GM19043 (cell line): ENCODE measurements around the gene MARF1.

Source experiments
- ATAC-seq: cut with Tn5 transposase; IDR thresholded peaks from one replicate; pipeline ENCODE4 v1.9.1; 2021; ENCODE audit warnings: low read depth; ENCODE audit not compliant: unreplicated experiment

Gene MARF1

GRCh38 chr16:15604460-15605440 lies 38.2 kb downstream of the MARF1 start:
- ATAC-seq = no peak

DNA sequence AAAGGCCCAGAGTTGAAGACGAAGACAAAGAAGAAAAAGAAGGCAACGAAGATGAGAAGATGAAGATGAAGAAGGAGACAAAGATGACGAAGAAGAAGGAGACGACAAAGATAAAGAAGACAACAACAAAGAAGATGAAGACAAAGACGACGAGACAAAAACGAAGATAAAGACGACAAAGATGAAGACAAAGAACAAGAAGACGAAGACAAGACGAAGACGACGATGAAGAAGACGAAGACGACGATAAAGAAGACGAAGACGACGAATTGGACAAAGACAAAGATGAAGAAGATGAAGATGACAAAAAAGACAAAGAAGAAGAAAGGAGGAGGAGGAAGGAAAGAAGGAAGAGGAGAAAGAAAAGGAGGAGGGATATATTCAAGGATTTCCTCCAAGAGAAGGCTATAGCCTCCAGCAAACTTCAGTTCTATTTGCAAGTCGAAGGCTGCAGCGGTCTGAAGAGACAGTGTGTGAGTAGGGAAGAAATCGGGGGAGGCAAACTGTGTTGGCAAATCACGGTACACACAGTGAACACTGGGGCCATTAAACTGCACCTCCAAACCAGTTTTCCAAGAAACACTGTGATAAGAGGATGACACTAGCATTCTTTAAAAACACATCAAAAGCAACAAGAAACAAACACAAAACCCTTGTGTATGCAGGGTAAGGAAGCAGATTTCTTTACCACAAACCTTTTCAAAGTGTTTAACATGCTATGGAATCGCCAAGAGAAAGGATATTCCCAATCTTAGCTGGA lies 40.5 kb downstream of the MARF1 start:
- ATAC-seq = no peak

DNA sequence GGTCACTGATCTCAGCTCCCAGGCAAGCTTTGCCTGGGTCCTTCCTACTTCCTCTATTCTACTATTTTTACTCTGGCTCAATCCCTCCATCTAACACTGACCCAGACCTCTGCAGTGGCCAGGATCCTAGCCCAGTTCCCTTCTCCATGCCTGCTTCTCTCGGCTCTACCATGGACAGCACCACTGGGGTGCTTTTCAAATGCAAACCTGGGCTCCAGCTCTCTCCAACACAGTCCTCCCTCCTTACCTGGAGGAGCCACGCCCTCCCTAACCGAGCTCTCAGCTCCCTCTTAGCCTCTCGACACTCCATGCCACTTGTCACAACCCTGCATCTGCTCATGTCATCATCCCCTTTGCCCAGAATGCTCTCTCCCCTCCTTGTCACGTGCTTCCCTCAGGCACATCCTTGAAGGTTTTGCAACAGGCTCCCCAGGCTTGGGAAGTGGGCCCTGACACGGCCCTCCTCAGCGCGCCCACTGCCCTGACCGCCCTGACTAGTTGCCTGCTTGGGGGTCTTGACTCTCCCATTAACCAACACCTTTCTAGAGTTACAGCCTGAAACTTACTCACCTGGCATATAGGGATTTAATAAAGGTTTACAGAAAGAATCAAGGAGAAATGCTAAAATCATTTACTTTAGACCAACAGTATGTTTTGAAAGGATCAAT lies 41.6 kb downstream of the MARF1 start:
- no peak for ATAC-seq

- no peak for ATAC-seq
These were observed 43.5 kb downstream of the MARF1 start for GRCh38 chr16:15599303-15600070.

DNA sequence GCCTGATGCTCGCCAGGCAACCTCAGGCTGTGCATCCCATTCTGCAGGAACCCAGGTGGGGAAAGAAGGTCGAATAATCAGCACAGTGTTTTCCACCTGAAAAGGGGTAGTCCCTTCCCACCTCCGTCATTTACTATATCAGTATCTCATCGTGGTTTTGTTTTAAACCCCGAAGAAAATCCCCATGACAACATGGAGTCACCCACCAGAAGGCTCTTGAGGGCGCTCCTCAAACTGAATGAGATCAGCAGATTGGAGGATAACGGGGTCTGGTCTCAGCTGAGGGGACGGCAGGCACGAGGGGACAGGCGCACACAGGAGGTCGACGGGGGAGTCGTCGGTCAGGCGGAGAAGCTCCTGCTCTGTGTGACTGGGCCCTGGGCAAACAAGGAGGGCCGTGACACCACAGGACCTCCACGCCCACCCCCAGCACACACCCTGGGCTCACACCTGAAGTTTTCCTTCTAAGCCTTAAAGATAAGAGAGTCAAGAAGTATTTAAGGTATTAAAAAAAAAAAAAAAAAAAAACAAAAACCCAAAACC lies 44.2 kb downstream of the MARF1 start:
- ATAC-seq = no peak

- no peak for ATAC-seq
These were observed 44.9 kb downstream of the MARF1 start for GRCh38 chr16:15597822-15598647.

DNA sequence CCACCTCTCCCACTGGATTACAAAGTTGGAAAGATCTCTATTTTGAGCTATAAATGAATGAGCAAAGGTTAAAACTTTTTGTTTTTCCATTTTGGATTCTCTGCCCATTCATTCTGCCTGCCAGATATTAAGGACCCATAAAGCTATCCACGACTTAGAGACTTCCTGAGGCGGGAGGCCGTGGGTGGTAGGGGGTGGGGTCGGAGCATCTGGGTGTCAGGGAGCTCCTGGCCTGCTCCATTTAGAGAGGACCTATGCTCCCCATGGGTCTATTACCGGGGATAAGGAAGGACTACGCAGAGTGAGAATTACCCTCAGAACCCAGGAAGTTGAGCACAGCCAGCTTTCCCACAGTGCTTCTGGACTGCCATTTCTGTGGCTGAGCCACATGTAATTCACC lies 45.8 kb downstream of the MARF1 start:
- no peak for ATAC-seq

GRCh38 chr16:15594711-15595320 lies 48.1 kb downstream of the MARF1 start:
- ATAC-seq = no peak

DNA sequence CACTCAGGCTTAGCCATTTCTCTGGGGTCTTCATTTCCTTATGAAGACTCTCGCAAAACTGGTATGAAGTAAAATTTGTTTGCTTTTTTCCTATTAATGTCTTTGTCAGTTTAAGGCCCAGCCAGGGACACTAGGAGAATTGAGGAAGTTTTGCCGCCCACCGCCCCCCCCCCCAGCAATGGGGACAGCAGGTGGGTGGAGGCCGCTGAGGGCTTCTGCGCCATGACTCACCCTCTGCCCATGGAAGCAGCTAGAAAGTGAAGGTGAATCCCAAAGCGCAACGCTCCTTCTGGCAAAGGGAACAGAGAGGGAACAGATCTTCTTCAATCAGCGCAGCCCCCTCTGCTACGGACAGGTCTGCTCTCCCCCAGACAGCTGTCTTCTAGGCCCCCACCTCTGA lies 49.7 kb downstream of the MARF1 start:
- ATAC-seq = no peak

DNA sequence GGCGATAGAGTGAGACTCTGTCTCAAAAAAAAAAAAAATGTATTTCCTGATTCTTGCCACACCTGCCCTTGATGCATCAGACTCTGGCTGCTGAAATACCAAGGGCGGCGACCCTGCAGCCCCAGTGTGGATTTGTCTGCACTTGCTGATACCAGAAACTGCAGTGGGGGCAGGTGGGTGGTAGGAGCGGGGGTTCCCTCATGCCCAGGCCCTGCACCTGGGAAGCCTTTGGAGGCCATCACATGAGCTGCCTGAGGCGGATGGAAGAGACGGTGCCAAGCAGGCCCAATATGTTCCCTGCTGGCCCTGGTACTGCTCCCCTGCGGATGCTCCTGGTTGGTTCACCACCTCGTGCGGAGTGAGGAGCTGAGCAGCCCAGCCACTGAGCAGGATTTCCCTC lies 50.6 kb downstream of the MARF1 start:
- no peak for ATAC-seq

DNA sequence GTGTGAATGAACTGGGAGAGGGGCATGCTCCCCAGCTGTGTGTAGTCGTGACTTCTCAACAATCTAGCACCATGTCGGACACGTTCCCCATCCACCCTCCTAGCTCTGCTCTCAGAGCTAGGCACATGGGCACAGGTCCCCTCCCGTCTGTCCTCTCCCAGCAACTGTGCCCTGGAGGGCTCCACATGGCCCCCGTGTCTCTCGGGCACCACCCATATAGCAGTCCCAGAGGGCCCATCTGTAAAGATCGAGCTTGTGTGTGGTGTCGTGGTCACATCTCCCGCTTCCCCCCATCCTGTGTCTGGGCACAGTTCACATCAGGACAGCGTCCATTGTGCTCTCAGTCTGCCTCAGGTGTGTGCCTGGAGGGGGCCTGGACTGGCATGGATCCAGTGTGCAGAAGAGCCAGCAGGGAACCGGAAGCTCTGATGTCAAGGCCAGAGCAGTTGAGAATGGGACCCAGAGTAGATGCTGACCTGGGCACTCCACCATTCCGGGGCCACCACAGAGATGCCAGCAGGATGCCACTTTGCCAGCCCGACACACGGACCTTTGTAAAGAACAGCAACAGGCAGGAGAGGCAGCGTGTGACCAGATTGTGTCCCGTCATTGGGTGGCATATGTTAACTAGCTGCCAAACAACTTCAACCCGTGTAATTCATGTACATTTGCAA lies 55.7 kb downstream of the MARF1 start:
- ATAC-seq = no peak

DNA sequence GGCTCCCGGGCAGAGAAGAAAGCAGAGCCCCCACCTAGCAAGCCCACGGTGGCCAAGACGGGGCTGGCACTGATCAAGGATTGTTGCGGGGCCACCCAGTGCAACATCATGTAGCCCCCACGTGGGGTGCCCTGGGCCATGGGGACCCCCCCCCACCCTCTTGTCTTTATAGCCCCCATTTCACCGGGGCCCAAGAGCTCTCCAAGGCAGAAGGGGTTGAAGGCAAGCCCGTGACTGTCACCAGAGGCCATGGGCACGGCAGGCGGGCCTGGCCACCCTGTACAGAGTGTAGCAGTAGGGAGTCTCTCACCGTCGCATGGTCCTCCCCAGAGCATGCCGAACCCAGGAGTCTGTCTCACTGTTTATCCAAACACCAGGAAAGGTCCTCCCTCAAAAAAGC lies 56.2 kb downstream of the MARF1 start:
- ATAC-seq = no peak

- ATAC-seq = no peak
These were observed 57.0 kb downstream of the MARF1 start for GRCh38 chr16:15585956-15586355.

DNA sequence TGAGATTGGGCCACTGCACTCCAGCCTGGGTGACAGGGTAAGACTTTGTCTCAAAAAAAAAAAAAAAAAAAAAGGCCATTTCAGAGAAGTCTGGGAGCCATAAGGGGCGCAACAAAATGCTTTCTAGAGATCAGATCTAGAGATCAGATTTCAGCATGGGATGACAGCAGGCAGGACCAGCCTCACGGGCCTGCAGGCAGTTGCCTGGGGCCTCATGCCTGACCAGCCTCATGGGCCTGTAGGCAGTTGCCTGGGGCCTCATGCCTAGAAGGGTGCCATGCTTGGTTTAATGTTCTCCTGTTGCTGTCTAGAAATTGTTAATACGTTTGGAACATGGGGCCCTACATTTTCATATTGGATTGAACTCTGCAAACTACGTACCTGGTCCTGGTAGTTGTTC lies 59.4 kb downstream of the MARF1 start:
- ATAC-seq = no peak

DNA sequence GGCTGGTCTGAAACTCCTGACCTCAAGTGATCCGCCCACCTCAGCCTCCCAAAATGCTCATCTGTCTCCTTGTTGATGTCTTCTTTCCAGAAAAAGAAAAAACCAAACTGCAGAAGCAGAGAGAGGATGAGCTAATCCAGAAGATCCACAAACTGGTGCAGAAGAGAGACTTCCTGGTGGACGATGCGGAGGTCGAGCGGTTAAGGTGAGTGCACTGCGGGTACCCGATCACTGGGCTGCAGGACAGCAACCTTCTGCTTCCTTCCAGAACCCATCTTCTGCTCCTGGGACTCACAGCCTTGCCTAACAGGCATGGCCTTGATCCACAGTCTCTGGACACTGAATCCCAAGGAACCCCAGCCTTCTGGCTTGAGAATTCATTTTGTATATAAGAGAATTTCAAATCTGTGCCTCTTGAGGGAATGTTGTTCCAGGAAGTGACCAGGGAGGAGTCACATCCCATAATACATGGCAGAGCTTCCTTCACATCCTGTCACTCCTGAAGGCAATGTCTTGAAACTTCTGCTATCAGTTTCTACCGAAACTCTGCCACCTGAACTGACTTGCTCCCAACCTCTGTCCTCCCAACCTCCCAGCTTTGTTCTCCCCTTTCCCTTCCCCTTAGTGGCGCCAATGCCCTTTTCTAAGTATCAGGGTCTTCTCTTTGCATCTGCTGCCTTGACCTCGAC lies 61.7 kb downstream of the MARF1 start:
- ATAC-seq = no peak

GRCh38 chr16:15578824-15579223 lies 64.1 kb downstream of the MARF1 start:
- ATAC-seq = no peak
